Measurements from ENCODE around the gene VSTM1.
A peak's percentile ranks its signal among the peaks of the same experiment; 100 is the strongest.
"Not testable (repeated sequence)": the region's sequence is repeated elsewhere in the genome, so short reads cannot be mapped to it uniquely, and the experiment has no call there.

The VSTM1 gene

GRCh38 chr19:54040003-54040402 lies 23.7 kb downstream of the VSTM1 start:
- no peaks in the 10 kb centered on the region for H3K36me3 ChIP-seq (ENCODE audit: insufficient read depth, low read length)
- H3K9ac ChIP-seq (ENCODE audit: low read depth, low read length): no peak overlapping the region
- peaks cover 16% of the 10 kb centered on the region for H3K4me1 ChIP-seq (ENCODE audit: insufficient read depth, low read length)
- no peaks in the 10 kb centered on the region for H3K9me3 ChIP-seq (ENCODE audit: control insufficient read depth, insufficient read depth, low read length)

GRCh38 chr19:54036542-54036941 lies 27.2 kb downstream of the VSTM1 start:
- peaks cover 24% of the 10 kb centered on the region for H3K4me1 ChIP-seq (ENCODE audit: insufficient read depth, low read length)
- H3K9ac ChIP-seq (ENCODE audit: low read depth, low read length); H3K9me3 ChIP-seq (ENCODE audit: control insufficient read depth, insufficient read depth, low read length); H3K36me3 ChIP-seq (ENCODE audit: insufficient read depth, low read length): not testable (repeated sequence)

- H3K4me1 ChIP-seq (ENCODE audit: insufficient read depth, low read length): peaks cover 25% of the 10 kb centered on the region
- H3K36me3 ChIP-seq (ENCODE audit: insufficient read depth, low read length): no peaks in the 10 kb centered on the region
- H3K9ac ChIP-seq (ENCODE audit: low read depth, low read length): peak overlapping the region; percentile 34; the same call in 1 of the 2 replicates
- no peaks in the 10 kb centered on the region for H3K9me3 ChIP-seq (ENCODE audit: control insufficient read depth, insufficient read depth, low read length)
Observed at GRCh38 chr19:54035215-54036178, 28.2 kb downstream of the VSTM1 start.

- Histone ChIP-seq H3K4me1 (ENCODE audit: insufficient read depth, low read length) (peaks cover 18% of the 10 kb centered on the region), H3K9ac (ENCODE audit: low read depth, low read length) (no peak overlapping the region)
Observed at GRCh38 chr19:54030895-54031586, 32.7 kb downstream of the VSTM1 start.

GRCh38 chr19:54029930-54030490 lies 33.7 kb downstream of the VSTM1 start:
- Histone ChIP-seq H3K9ac (ENCODE audit: low read depth, low read length) (no peak overlapping the region), H3K4me1 (ENCODE audit: insufficient read depth, low read length) (peaks cover 14% of the 10 kb centered on the region), H3K36me3 (ENCODE audit: insufficient read depth, low read length) (no peaks in the 10 kb centered on the region), H3K9me3 (ENCODE audit: control insufficient read depth, insufficient read depth, low read length) (no peaks in the 10 kb centered on the region)

More at GRCh38 chr19:54030895-54031586, 32.7 kb downstream of the VSTM1 start:
- H3K36me3 ChIP-seq (ENCODE audit: insufficient read depth, low read length): no peaks in the 10 kb centered on the region
- H3K9me3 ChIP-seq (ENCODE audit: control insufficient read depth, insufficient read depth, low read length): no peaks in the 10 kb centered on the region

GRCh38 chr19:54029301-54029700 lies 34.4 kb downstream of the VSTM1 start:
- Histone ChIP-seq H3K9ac (ENCODE audit: low read depth, low read length) (no peak overlapping the region), H3K36me3 (ENCODE audit: insufficient read depth, low read length) (no peaks in the 10 kb centered on the region), H3K4me1 (ENCODE audit: insufficient read depth, low read length) (peaks cover 10% of the 10 kb centered on the region), H3K9me3 (ENCODE audit: control insufficient read depth, insufficient read depth, low read length) (no peaks in the 10 kb centered on the region)

- H3K9ac ChIP-seq (ENCODE audit: low read depth, low read length): no peak overlapping the region
- peaks cover 10% of the 10 kb centered on the region for H3K4me1 ChIP-seq (ENCODE audit: insufficient read depth, low read length)
- H3K36me3 ChIP-seq (ENCODE audit: insufficient read depth, low read length): no peaks in the 10 kb centered on the region
- no peaks in the 10 kb centered on the region for H3K9me3 ChIP-seq (ENCODE audit: control insufficient read depth, insufficient read depth, low read length)
Observed at GRCh38 chr19:54026656-54027055, 37.0 kb downstream of the VSTM1 start.

- Histone ChIP-seq H3K9ac (ENCODE audit: low read depth, low read length) (no peak overlapping the region), H3K4me1 (ENCODE audit: insufficient read depth, low read length) (peaks cover 11% of the 10 kb centered on the region), H3K9me3 (ENCODE audit: control insufficient read depth, insufficient read depth, low read length) (no peaks in the 10 kb centered on the region), H3K36me3 (ENCODE audit: insufficient read depth, low read length) (no peaks in the 10 kb centered on the region)
Observed at GRCh38 chr19:54024660-54025059, 39.0 kb downstream of the VSTM1 start.

- Histone ChIP-seq H3K9ac (ENCODE audit: low read depth, low read length) (no peak overlapping the region), H3K36me3 (ENCODE audit: insufficient read depth, low read length) (no peaks in the 10 kb centered on the region), H3K9me3 (ENCODE audit: control insufficient read depth, insufficient read depth, low read length) (no peaks in the 10 kb centered on the region), H3K4me1 (ENCODE audit: insufficient read depth, low read length) (peaks cover 12% of the 10 kb centered on the region)
Observed at GRCh38 chr19:54023191-54023590, 40.5 kb downstream of the VSTM1 start.

GRCh38 chr19:54021932-54022331 lies 41.8 kb downstream of the VSTM1 start:
- H3K9ac ChIP-seq (ENCODE audit: low read depth, low read length): no peak overlapping the region
- H3K36me3 ChIP-seq (ENCODE audit: insufficient read depth, low read length): no peaks in the 10 kb centered on the region
- H3K9me3 ChIP-seq (ENCODE audit: control insufficient read depth, insufficient read depth, low read length): no peaks in the 10 kb centered on the region
- peaks cover 12% of the 10 kb centered on the region for H3K4me1 ChIP-seq (ENCODE audit: insufficient read depth, low read length)

- Histone ChIP-seq H3K4me1 (ENCODE audit: insufficient read depth, low read length) (peaks cover 12% of the 10 kb centered on the region), H3K36me3 (ENCODE audit: insufficient read depth, low read length) (no peaks in the 10 kb centered on the region), H3K9me3 (ENCODE audit: control insufficient read depth, insufficient read depth, low read length) (no peaks in the 10 kb centered on the region), H3K9ac (ENCODE audit: low read depth, low read length) (no peak overlapping the region)
Observed at GRCh38 chr19:54021363-54021762, 42.3 kb downstream of the VSTM1 start.

- no peak overlapping the region for H3K9ac ChIP-seq (ENCODE audit: low read depth, low read length)
Observed at GRCh38 chr19:54017261-54017660, 46.4 kb downstream of the VSTM1 start.

GRCh38 chr19:54014920-54015560 lies 48.7 kb downstream of the VSTM1 start:
- Histone ChIP-seq H3K9ac (ENCODE audit: low read depth, low read length) (no peak overlapping the region), H3K9me3 (ENCODE audit: control insufficient read depth, insufficient read depth, low read length) (no peaks in the 10 kb centered on the region), H3K4me1 (ENCODE audit: insufficient read depth, low read length) (peaks cover 5% of the 10 kb centered on the region; the same call in 1 of the 2 replicates), H3K36me3 (ENCODE audit: insufficient read depth, low read length) (no peaks in the 10 kb centered on the region)

More at GRCh38 chr19:54017261-54017660, 46.4 kb downstream of the VSTM1 start:
- peaks cover 8% of the 10 kb centered on the region for H3K4me1 ChIP-seq (ENCODE audit: insufficient read depth, low read length)
- no peaks in the 10 kb centered on the region for H3K9me3 ChIP-seq (ENCODE audit: control insufficient read depth, insufficient read depth, low read length)
- no peaks in the 10 kb centered on the region for H3K36me3 ChIP-seq (ENCODE audit: insufficient read depth, low read length)

- H3K36me3 ChIP-seq (ENCODE audit: insufficient read depth, low read length): no peaks in the 10 kb centered on the region
- H3K4me1 ChIP-seq (ENCODE audit: insufficient read depth, low read length): no peaks in the 10 kb centered on the region; the same call in 1 of the 2 replicates
- H3K9me3 ChIP-seq (ENCODE audit: control insufficient read depth, insufficient read depth, low read length): no peaks in the 10 kb centered on the region
- no peak overlapping the region for H3K9ac ChIP-seq (ENCODE audit: low read depth, low read length)
Observed at GRCh38 chr19:54013866-54014265, 49.8 kb downstream of the VSTM1 start.

Measured in ES-I3 (cell line).